Measurements from ENCODE around the gene CACNA2D1. TPM values are rescaled to one million over a fixed set of nuclear protein-coding genes. Genes with fewer than 3 reads are reported as not detected.

CACNA2D1 gene
- total and polyA plus RNA-seq, 9 of the 15 experiments (the other 6 are each of a cell fraction or from before 2014, with no cell fraction given): 0.49 TPM; not detected in 8

- in situ Hi-C loops (cut with MboI): no loop called here
- POLR2A ChIA-PET: no interaction called here
- ATAC-seq: no peak
- Histone ChIP-seq H3K36me3 (ENCODE audit: control insufficient read depth, insufficient read depth, low read length) (no peaks in the 10 kb centered on the region), H2AFZ (ENCODE audit: low read depth, low read length) (no peak overlapping the region), H3K79me2 (ENCODE audit: control insufficient read depth, insufficient read depth, low read length) (no peaks in the 10 kb centered on the region), H3K27ac (ENCODE audit: extremely low read depth, low read depth, low read length) (no peak overlapping the region), H3K9ac (ENCODE audit: insufficient read depth in 1 of 2, low read depth in 2 of 2, low read length in 2 of 2) (no peak overlapping the region), H4K20me1 (replicated peaks; ENCODE audit: control insufficient read depth, insufficient read depth, low read length) (no peaks in the 10 kb centered on the region), H3K27me3 (ENCODE audit: control insufficient read depth in 2 of 2, insufficient read depth in 2 of 2, low read length in 2 of 2) (no peaks in the 10 kb centered on the region), H3K4me1 (replicated peaks in 1 of 2; ENCODE audit: control insufficient read depth in 2 of 2, insufficient read depth in 2 of 2, low read length in 2 of 2) (no peaks in the 10 kb centered on the region), H3K4me2 (ENCODE audit: insufficient read depth, low read length) (no peak overlapping the region), H3K9me1 (ENCODE audit: control insufficient read depth, insufficient read depth, low read length) (no peaks in the 10 kb centered on the region), H3K4me3 (no peak overlapping the region), H3K9me3 (replicated peaks; ENCODE audit: control insufficient read depth, insufficient read depth, low read depth, low read length) (no peaks in the 10 kb centered on the region; the same call in 1 of the 2 replicates)
- no peak for DNase-seq (ENCODE audit: extremely low read depth in 1 of 4, low spot score in 3 of 4)
- intact Hi-C loops (cut with micrococcal nuclease): no loop called here
- TF ChIP-seq DNMT1 (IDR thresholded peaks at IDR 0.05): no peak
- no peak for TF ChIP-seq ETS2 (tag; IDR thresholded peaks at IDR 0.05; ENCODE audit: borderline replicate concordance, poor library complexity, severe bottlenecking)
- no peak for TF ChIP-seq MBD1 (CRISPR knock-in tag; IDR thresholded peaks at IDR 0.05)
- no peak for TF ChIP-seq SMC3 (conservative IDR thresholded peaks at IDR 0.05; ENCODE audit: insufficient read depth, low read depth, low read length)
- TF ChIP-seq ZNF212 (CRISPR knock-in tag; IDR thresholded peaks at IDR 0.05): no peak
- TF ChIP-seq BRF1 (IDR thresholded peaks at IDR 0.05; ENCODE audit: borderline replicate concordance, extremely low read depth, insufficient read length): no peak
- no peak for TF ChIP-seq MIER1 (IDR thresholded peaks at IDR 0.05; ENCODE audit: low read depth)
- no peak for TF ChIP-seq ZBTB2 (IDR thresholded peaks at IDR 0.05)
- TF ChIP-seq ZNF696 (CRISPR knock-in tag; conservative IDR thresholded peaks at IDR 0.05): no peak
- no peak for TF ChIP-seq TAF15 (IDR thresholded peaks at IDR 0.05; ENCODE audit: low read depth, low read length)
- FAIRE-seq: no peak
- CTCF ChIA-PET (ENCODE audit: low intra/inter-chr PET ratio): no interaction called here
- no TSS peak for BruUV-seq (replicated peaks)
Observed at GRCh38 chr7:82241356-82241755, 202.2 kb downstream of the CACNA2D1 start.

All from K562 (cell line).